Tibial nerve (tissue), 4 donors: ENCODE measurements around the gene SMIM11. TPM values are rescaled to one million over a fixed set of nuclear protein-coding genes. Genes with fewer than 3 reads are reported as not detected.

Experiments used
- DNase-seq, 2 donors: peaks; one replicate each; pipeline ENCODE4 v3.0.0-alpha.2; 2019; ENCODE audit warnings: low spot score in 2 of 2
- H3K27ac ChIP-seq, 4 donors: fragments of 200-600 bp; sonication (generic) in 3 of 4; one replicate each; pipeline ENCODE4 v1.5.1; 2017 to 2019; ENCODE audit warnings: mild to moderate bottlenecking in 1 of 4
- H3K27me3 ChIP-seq, 2 donors: fragments of 200-600 bp; sonication (generic) in 1 of 2; one replicate each; pipeline versions ENCODE4 v1.5.1 to v1.6.0; 2017 to 2019
- H3K36me3 ChIP-seq, 3 donors: fragments of 200-600 bp; sonication (generic); one replicate each; pipeline ENCODE4 v1.5.1; 2018 to 2019
- H3K4me1 ChIP-seq, 4 donors: fragments of 200-600 bp; sonication (generic) in 3 of 4; one replicate each; pipeline ENCODE4 v1.5.1; 2017 to 2019
- H3K4me3 ChIP-seq, 4 donors: fragments of 200-600 bp; sonication (generic) in 3 of 4; one replicate each; pipeline ENCODE4 v1.5.1; 2017 to 2019; ENCODE audit warnings: mild to moderate bottlenecking in 1 of 4, moderate library complexity in 1 of 4
- H3K9me3 ChIP-seq, 4 donors: fragments of 200-600 bp; sonication (generic) in 3 of 4; one replicate each; pipeline ENCODE4 v1.5.1; 2017 to 2019
- CTCF ChIP-seq, 5 experiments: fragments of 200-600 bp in 3 of 5; fragments of 450-650 bp in 2 of 5; sonication (generic) in 3 of 5; IDR thresholded peaks; one replicate each; pipeline ENCODE4 v1.5.1; 2016 to 2019; ENCODE audit warnings: antibody characterized with exemption in 5 of 5, mild to moderate bottlenecking in 3 of 5, moderate library complexity in 2 of 5
- EP300 ChIP-seq, 2 donors: sonication (generic); formaldehyde crosslinking; IDR thresholded peaks; one replicate each; pipeline ENCODE4 v1.6.1; 2017; ENCODE audit warnings: antibody characterized with exemption in 2 of 2, mild to moderate bottlenecking in 1 of 2
- POLR2A ChIP-seq, 2 donors: fragments of 450-650 bp; IDR thresholded peaks; one replicate each; pipeline ENCODE4 v1.6.1; 2017; ENCODE audit warnings: antibody characterized with exemption in 2 of 2, mild to moderate bottlenecking in 2 of 2, moderate library complexity in 2 of 2
- WGBS, 2 donors: methylation state at CpG; one replicate each; pipeline ENCODE4 v1.1.5; 2018; 5-methylcytosine and 5-hydroxymethylcytosine counted together
- total RNA-seq, 4 donors: library from RNA; depleted of rRNA; stranded (reverse); fragments of >200 nt; gene quantifications; one replicate each; pipeline ENCODE4 v1.1.0, GENCODE V29; 2016

Gene SMIM11
- total RNA-seq, 4 donors from 2014 or later = 9.0 to 38.5 (median 12.4) TPM

GRCh38 chr21:34340061-34340460 lies 35.2 kb upstream of the SMIM11 start:
- peaks cover 0 to 55% (median 11%) of the 10 kb centered on the region in 4 donors for H3K4me1 ChIP-seq
- TF ChIP-seq POLR2A (IDR thresholded peaks at IDR 0.05) (no peak), EP300 (IDR thresholded peaks at IDR 0.05) (no peak), CTCF (IDR thresholded peaks at IDR 0.05) (no peak)
- 88 to 92% methylated on average over 3 of the region's 3 CpGs for WGBS, 2 donors
- no peaks in the 10 kb centered on the region for H3K36me3 ChIP-seq
- H3K4me3 ChIP-seq = no peak overlapping the region
- DNase-seq = no peak
- H3K27ac ChIP-seq = no peak overlapping the region
- no peaks in the 10 kb centered on the region for H3K27me3 ChIP-seq
- H3K9me3 ChIP-seq = no peaks in the 10 kb centered on the region

DNA sequence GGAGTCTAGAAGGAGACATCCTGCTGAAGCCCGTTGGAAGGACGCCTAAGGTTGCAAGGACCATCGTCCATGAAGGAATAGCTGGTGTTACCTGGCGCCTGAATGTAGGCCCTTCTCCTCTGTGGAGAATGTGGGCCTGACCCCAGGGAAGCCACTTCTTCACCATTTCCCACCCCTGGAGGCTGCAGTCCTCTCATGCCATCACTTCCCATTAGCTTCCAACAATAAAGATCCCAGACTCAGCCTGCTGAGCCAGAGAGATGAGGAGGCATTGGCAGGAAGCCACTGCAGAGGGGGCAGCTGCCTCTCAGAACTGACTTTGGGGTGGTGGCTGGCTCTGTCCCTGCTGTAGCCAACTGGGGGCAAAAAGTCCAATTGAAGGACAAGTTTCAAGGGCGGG lies 32.8 kb upstream of the SMIM11 start:
- Histone ChIP-seq H3K36me3 (no peaks in the 10 kb centered on the region), H3K4me1 (peaks cover 0 to 54% (median 12%) of the 10 kb centered on the region in 4 donors), H3K4me3 (no peak overlapping the region), H3K9me3 (no peaks in the 10 kb centered on the region), H3K27ac (peak overlapping the region in 2 of 4 donors; percentile 76 to 85), H3K27me3 (no peaks in the 10 kb centered on the region)
- DNase-seq = no peak
- WGBS, 2 donors = 94 to 96% methylated on average over 5 of the region's 5 CpGs
- TF ChIP-seq EP300 (IDR thresholded peaks at IDR 0.05) = no peak
- TF ChIP-seq POLR2A (IDR thresholded peaks at IDR 0.05) = no peak
- TF ChIP-seq CTCF (IDR thresholded peaks at IDR 0.05) = no peak

GRCh38 chr21:34343347-34343746 lies 32.0 kb upstream of the SMIM11 start:
- peaks cover 0 to 61% (median 15%) of the 10 kb centered on the region in 4 donors for H3K4me1 ChIP-seq
- H3K27me3 ChIP-seq = no peaks in the 10 kb centered on the region
- no peak for DNase-seq
- H3K9me3 ChIP-seq = no peaks in the 10 kb centered on the region
- no peaks in the 10 kb centered on the region for H3K36me3 ChIP-seq
- H3K27ac ChIP-seq = peak overlapping the region; percentile 57 to 85 (median 72)
- H3K4me3 ChIP-seq = no peak overlapping the region
- no peak for TF ChIP-seq CTCF (IDR thresholded peaks at IDR 0.05)
- TF ChIP-seq EP300 (IDR thresholded peaks at IDR 0.05) = no peak
- TF ChIP-seq POLR2A (IDR thresholded peaks at IDR 0.05) = no peak
- WGBS, 2 donors = 68 to 73% methylated on average over 7 of the region's 7 CpGs

- H3K4me3 ChIP-seq = no peak overlapping the region
- peak overlapping the region; percentile 57 to 85 (median 77) for H3K27ac ChIP-seq
- no peak for DNase-seq
- TF ChIP-seq POLR2A (IDR thresholded peaks at IDR 0.05) = no peak
- TF ChIP-seq CTCF (IDR thresholded peaks at IDR 0.05) = no peak
- TF ChIP-seq EP300 (IDR thresholded peaks at IDR 0.05) = no peak
- WGBS, 2 donors = 34 to 49% methylated on average over 13 to 14 of the region's 14 CpGs
- no peaks in the 10 kb centered on the region for H3K36me3 ChIP-seq
- no peaks in the 10 kb centered on the region for H3K9me3 ChIP-seq
- H3K4me1 ChIP-seq = peaks cover 0 to 61% (median 15%) of the 10 kb centered on the region in 4 donors
- H3K27me3 ChIP-seq = no peaks in the 10 kb centered on the region
Measured at GRCh38 chr21:34343838-34344381, 31.4 kb upstream of the SMIM11 start.

DNA sequence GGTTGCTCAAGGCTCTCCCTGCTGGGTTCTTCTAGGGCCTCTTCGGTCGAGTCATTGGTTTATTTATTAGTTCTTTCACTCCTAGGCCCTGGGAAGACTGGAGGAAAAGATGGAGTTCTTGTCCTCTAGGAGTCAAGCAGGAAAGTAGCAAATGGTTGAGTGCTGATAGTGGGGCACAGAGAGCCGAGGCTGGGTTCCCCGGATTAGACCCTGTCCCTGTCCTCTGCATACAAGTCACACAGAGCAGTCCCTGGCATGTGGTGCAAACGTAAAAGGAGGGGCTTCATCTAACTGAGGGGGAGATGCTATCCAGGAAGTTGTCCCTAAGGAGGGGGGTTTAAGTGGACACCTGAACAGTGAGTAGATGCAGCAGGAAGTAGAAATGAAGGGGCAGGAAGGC lies 30.7 kb upstream of the SMIM11 start:
- 76% methylated on average over 5 of the region's 5 CpGs for WGBS, 2 donors
- no peaks in the 10 kb centered on the region for H3K36me3 ChIP-seq
- TF ChIP-seq EP300 (IDR thresholded peaks at IDR 0.05) (no peak), POLR2A (IDR thresholded peaks at IDR 0.05) (no peak), CTCF (IDR thresholded peaks at IDR 0.05) (no peak)
- no peak for DNase-seq
- no peaks in the 10 kb centered on the region for H3K9me3 ChIP-seq
- H3K27ac ChIP-seq = peak overlapping the region; percentile 9 to 85 (median 77)
- H3K4me3 ChIP-seq = no peak overlapping the region
- peaks cover 0 to 61% (median 15%) of the 10 kb centered on the region in 4 donors for H3K4me1 ChIP-seq
- no peaks in the 10 kb centered on the region for H3K27me3 ChIP-seq
